GM10248 (cell line): ENCODE results near the gene CSRP1.

Experiments
- CTCF ChIA-PET: fragments of 300-600 bp; sonication (Branson Sonifier 250); formaldehyde crosslinking; extraction: SDS; loops from one replicate; lab custom pipeline; 2021; ENCODE audit warnings: antibody characterized with exemption; lab: Yijun Ruan, JAX
- POLR2A ChIA-PET: fragments of 350-650 bp; sonication (Branson Sonifier 250); formaldehyde crosslinking; extraction: SDS; loops from one replicate; lab custom pipeline; 2020; ENCODE audit warnings: antibody characterized with exemption; lab: Yijun Ruan, JAX
- DNase-seq: peaks from one replicate; pipeline ENCODE4 v3.0.0; 2012; ENCODE audit errors: extremely low spot score
- CTCF ChIP-seq: IDR thresholded peaks from 2 replicates; pipeline ENCODE4 v1.5.1; 2012; ENCODE audit warnings: mild to moderate bottlenecking, low read depth; ENCODE audit errors: extremely low read depth, missing control alignments, control extremely low read depth

The CSRP1 gene

GRCh38 chr1:201533836-201534235 is 26.9 kb upstream of the CSRP1 start:
- no peak for DNase-seq
- ChIA-PET POLR2A (no interaction called here), CTCF (interaction anchor here (1.4 to 11.4 kb wide), 5 partner anchors 21 to 170 kb away, joined by 3 to 157 read pairs (median 28); partner anchors contain the start of gene CSRP1)
- TF ChIP-seq CTCF: no peak

GRCh38 chr1:201531551-201532425 is 24.9 kb upstream of the CSRP1 start:
- ChIA-PET CTCF (interaction anchor here (0.9 to 11.4 kb wide), 12 partner anchors 8 to 262 kb away, joined by 3 to 157 read pairs (median 6); partner anchors contain the start of gene CSRP1), POLR2A (interaction anchor here (0.5 kb wide), 1 partner anchor 78 kb away, joined by 3 read pairs; no protein-coding TSS in a partner anchor)
- no peak for DNase-seq
- no peak for TF ChIP-seq CTCF

- CTCF ChIA-PET: interaction anchor here (0.7 to 11.4 kb wide), 17 partner anchors 9 to 280 kb away, joined by 3 to 157 read pairs (median 5); partner anchors contain the start of gene CSRP1
- peak; percentile 73 for DNase-seq
- peak; percentile 67 for TF ChIP-seq CTCF
- POLR2A ChIA-PET: no interaction called here
Measured at GRCh38 chr1:201530741-201531531, 24.0 kb upstream of the CSRP1 start.

GRCh38 chr1:201528631-201529252 is 21.8 kb upstream of the CSRP1 start:
- DNase-seq: no peak
- POLR2A ChIA-PET: no interaction called here
- TF ChIP-seq CTCF: no peak
- CTCF ChIA-PET: interaction anchor here (0.6 to 11.4 kb wide), 5 partner anchors 8 to 176 kb away, joined by 3 to 157 read pairs (median 18); partner anchors contain the start of gene CSRP1

GRCh38 chr1:201527879-201528278 is 21.0 kb upstream of the CSRP1 start:
- ChIA-PET CTCF (interaction anchor here (0.6 to 11.4 kb wide), 3 partner anchors 9 to 46 kb away, joined by 3 to 157 read pairs (median 4); partner anchors contain the start of gene CSRP1), POLR2A (no interaction called here)
- DNase-seq: no peak
- TF ChIP-seq CTCF: no peak
